CD4-positive, CD25-positive, alpha-beta regulatory T cell (primary cell): ENCODE measurements around the gene GSPT1. TPM values are rescaled to one million over a fixed set of nuclear protein-coding genes. Genes with fewer than 3 reads are reported as not detected.

Experiments used
- ATAC-seq, 2 donors: fragments of 150-1000 bp; cut with Tn5 transposase; one replicate each; pipeline ENCODE4 v1.10.0; 2021; ENCODE audit warnings: low read depth in 2 of 2, moderate number of reproducible peaks in 2 of 2, moderate library complexity in 1 of 2
- DNase-seq, 3 donors: peaks; one replicate each; pipeline versions ENCODE4 v3.0.0 to v3.0.0-alpha.2; 2012 to 2022; ENCODE audit warnings: mixed read lengths in 1 of 3
- H3K27ac ChIP-seq: one replicate; pipeline ENCODE4 v1.7.0; 2013; ENCODE audit warnings: mild to moderate bottlenecking, low read length; ENCODE audit not compliant: insufficient read depth, poor library complexity, severe bottlenecking
- H3K27me3 ChIP-seq: one replicate; pipeline ENCODE4 v1.7.0; 2013; ENCODE audit warnings: low read length; ENCODE audit not compliant: control insufficient read depth, insufficient read depth
- H3K36me3 ChIP-seq: one replicate; pipeline ENCODE4 v1.7.0; 2013; ENCODE audit warnings: mild to moderate bottlenecking, low read length, moderate library complexity; ENCODE audit not compliant: control insufficient read depth, insufficient read depth
- H3K4me1 ChIP-seq: 2 replicates; pipeline ENCODE4 v1.7.0; 2013; ENCODE audit warnings: mild to moderate bottlenecking, low read length; ENCODE audit not compliant: insufficient read depth, control insufficient read depth, poor library complexity, severe bottlenecking
- H3K4me3 ChIP-seq: one replicate; pipeline ENCODE4 v1.7.0; 2013; ENCODE audit warnings: low read depth, mild to moderate bottlenecking, low read length, moderate library complexity
- H3K9me3 ChIP-seq, 2 experiments: 1 replicate in 1 of 2; 2 replicates in 1 of 2; pipeline ENCODE4 v1.7.0; 2013; ENCODE audit warnings: low read length in 2 of 2, mild to moderate bottlenecking in 1 of 2, moderate library complexity in 1 of 2; ENCODE audit not compliant: control insufficient read depth in 2 of 2
- H3K27ac Mint-ChIP-seq, 3 donors: one replicate each; pipeline ENCODE4 v1.8.0; 2020 to 2022; ENCODE audit warnings: mild to moderate bottlenecking in 3 of 3, mixed read lengths in 3 of 3, moderate library complexity in 2 of 3
- H3K27me3 Mint-ChIP-seq: one replicate; pipeline ENCODE4 v1.8.0; 2022; ENCODE audit warnings: mild to moderate bottlenecking, mixed read lengths
- H3K36me3 Mint-ChIP-seq: one replicate; pipeline ENCODE4 v1.8.0; 2020; ENCODE audit warnings: mixed read lengths
- H3K4me1 Mint-ChIP-seq, 4 donors: one replicate each; pipeline ENCODE4 v1.8.0; 2020 to 2022; ENCODE audit warnings: mixed read lengths in 4 of 4, mild to moderate bottlenecking in 1 of 4
- H3K4me3 Mint-ChIP-seq, 4 donors: one replicate each; pipeline ENCODE4 v1.8.0; 2020 to 2022; ENCODE audit warnings: mild to moderate bottlenecking in 4 of 4, mixed read lengths in 4 of 4, moderate library complexity in 3 of 4
- H3K9me3 Mint-ChIP-seq, 7 donors: one replicate each; pipeline ENCODE4 v1.8.0; 2020 to 2022; ENCODE audit warnings: mixed read lengths in 7 of 7, mild to moderate bottlenecking in 3 of 7, moderate library complexity in 2 of 7
- polyA plus RNA-seq, 4 donors: library from polyadenylated mRNA; unstranded; fragments of 300-500 nt; fragmentation: Illumina TruSeq; gene quantifications; one replicate each; pipeline ENCODE4 v1.2.3, GENCODE V29; 2021
- total RNA-seq: library from RNA; stranded (reverse); gene quantifications from one replicate; pipeline ENCODE4 v1.2.3, GENCODE V29; 2022

Gene GSPT1
- total and polyA plus RNA-seq, 5 donors from 2014 or later = 93.2 to 177 (median 103) TPM

- no peaks in the 10 kb centered on the region for H3K27me3 ChIP-seq
- H3K36me3 Mint-ChIP-seq = peaks cover 56% of the 10 kb centered on the region
- no peak overlapping the region for H3K27ac ChIP-seq
- H3K4me1 Mint-ChIP-seq = peaks cover 0 to 27% (median 24%) of the 10 kb centered on the region in 4 donors
- H3K4me1 ChIP-seq = peaks cover 6% of the 10 kb centered on the region
- DNase-seq (no peak), ATAC-seq (no peak)
- H3K4me3 ChIP-seq = no peak overlapping the region
- H3K27me3 Mint-ChIP-seq = no peaks in the 10 kb centered on the region
- no peaks in the 10 kb centered on the region for H3K9me3 Mint-ChIP-seq
- no peak overlapping the region for H3K4me3 Mint-ChIP-seq
- H3K9me3 ChIP-seq = no peaks in the 10 kb centered on the region
- peak overlapping the region in 1 of 3 donors; percentile 3 for H3K27ac Mint-ChIP-seq
- peaks cover 91% of the 10 kb centered on the region for H3K36me3 ChIP-seq
Observed at GRCh38 chr16:11844499-11844898, 71.3 kb downstream of the GSPT1 start.

- H3K9me3 ChIP-seq = no peaks in the 10 kb centered on the region
- ATAC-seq (no peak), DNase-seq (no peak)
- Mint-ChIP-seq H3K4me1 (peaks cover 0 to 21% (median 19%) of the 10 kb centered on the region in 4 donors), H3K9me3 (no peaks in the 10 kb centered on the region), H3K27ac (no peak overlapping the region), H3K36me3 (peaks cover 53% of the 10 kb centered on the region), H3K4me3 (no peak overlapping the region), H3K27me3 (no peaks in the 10 kb centered on the region)
- H3K27ac ChIP-seq = no peak overlapping the region
- H3K36me3 ChIP-seq = peaks cover 93% of the 10 kb centered on the region
- H3K4me1 ChIP-seq = no peaks in the 10 kb centered on the region
- no peak overlapping the region for H3K4me3 ChIP-seq
- no peaks in the 10 kb centered on the region for H3K27me3 ChIP-seq
Observed at GRCh38 chr16:11843861-11844260, 71.9 kb downstream of the GSPT1 start.

GRCh38 chr16:11843206-11843605, 72.5 kb downstream of the GSPT1 start:
- no peaks in the 10 kb centered on the region for H3K9me3 ChIP-seq
- peaks cover 51% of the 10 kb centered on the region for H3K36me3 Mint-ChIP-seq
- DNase-seq = no peak
- H3K4me3 Mint-ChIP-seq = no peak overlapping the region
- no peak overlapping the region for H3K27ac Mint-ChIP-seq
- peaks cover 93% of the 10 kb centered on the region for H3K36me3 ChIP-seq
- no peak for ATAC-seq
- no peaks in the 10 kb centered on the region for H3K4me1 ChIP-seq
- H3K4me3 ChIP-seq = no peak overlapping the region
- no peaks in the 10 kb centered on the region for H3K9me3 Mint-ChIP-seq
- H3K27me3 Mint-ChIP-seq = no peaks in the 10 kb centered on the region
- no peak overlapping the region for H3K27ac ChIP-seq
- H3K27me3 ChIP-seq = no peaks in the 10 kb centered on the region
- peaks cover 0 to 18% (median 14%) of the 10 kb centered on the region in 4 donors for H3K4me1 Mint-ChIP-seq

GRCh38 chr16:11841026-11841425, 74.7 kb downstream of the GSPT1 start:
- H3K9me3 ChIP-seq = no peaks in the 10 kb centered on the region
- Mint-ChIP-seq H3K27ac (no peak overlapping the region), H3K4me3 (no peak overlapping the region), H3K9me3 (no peaks in the 10 kb centered on the region), H3K4me1 (peaks cover 0 to 12% (median 7%) of the 10 kb centered on the region in 4 donors), H3K27me3 (no peaks in the 10 kb centered on the region), H3K36me3 (peaks cover 51% of the 10 kb centered on the region)
- DNase-seq = no peak
- ATAC-seq = no peak
- H3K4me3 ChIP-seq = no peak overlapping the region
- no peak overlapping the region for H3K27ac ChIP-seq
- H3K27me3 ChIP-seq = no peaks in the 10 kb centered on the region
- H3K4me1 ChIP-seq = no peaks in the 10 kb centered on the region
- peaks cover 92% of the 10 kb centered on the region for H3K36me3 ChIP-seq

GRCh38 chr16:11836650-11837244, 79.0 kb downstream of the GSPT1 start:
- Histone ChIP-seq H3K4me1 (no peaks in the 10 kb centered on the region), H3K9me3 (no peaks in the 10 kb centered on the region), H3K4me3 (no peak overlapping the region), H3K27ac (no peak overlapping the region), H3K36me3 (peaks cover 54% of the 10 kb centered on the region), H3K27me3 (no peaks in the 10 kb centered on the region)
- peaks cover 39% of the 10 kb centered on the region for H3K36me3 Mint-ChIP-seq
- H3K27ac Mint-ChIP-seq = peak overlapping the region in 1 of 3 donors; percentile 26
- no peak for ATAC-seq
- no peak for DNase-seq
- no peaks in the 10 kb centered on the region for H3K27me3 Mint-ChIP-seq
- no peaks in the 10 kb centered on the region for H3K9me3 Mint-ChIP-seq
- no peak overlapping the region for H3K4me3 Mint-ChIP-seq
- H3K4me1 Mint-ChIP-seq = peaks cover 0 to 7% (median 3%) of the 10 kb centered on the region in 4 donors

GRCh38 chr16:11835891-11836649, 79.7 kb downstream of the GSPT1 start:
- DNase-seq (no peak), ATAC-seq (no peak)
- Histone ChIP-seq H3K9me3 (no peaks in the 10 kb centered on the region), H3K27me3 (no peaks in the 10 kb centered on the region), H3K4me3 (no peak overlapping the region), H3K4me1 (no peaks in the 10 kb centered on the region), H3K27ac (no peak overlapping the region), H3K36me3 (peaks cover 47% of the 10 kb centered on the region)
- Mint-ChIP-seq H3K27me3 (no peaks in the 10 kb centered on the region), H3K4me3 (no peak overlapping the region), H3K4me1 (peaks cover 0 to 7% (median 3%) of the 10 kb centered on the region in 4 donors), H3K9me3 (no peaks in the 10 kb centered on the region), H3K36me3 (peaks cover 33% of the 10 kb centered on the region), H3K27ac (peak overlapping the region in 1 of 3 donors; percentile 42)

- DNase-seq = no peak
- H3K4me3 Mint-ChIP-seq = no peak overlapping the region
- H3K27ac Mint-ChIP-seq = no peak overlapping the region
- H3K9me3 Mint-ChIP-seq = no peaks in the 10 kb centered on the region
- peaks cover 39% of the 10 kb centered on the region for H3K36me3 ChIP-seq
- no peaks in the 10 kb centered on the region for H3K4me1 ChIP-seq
- ATAC-seq = no peak
- H3K4me1 Mint-ChIP-seq = peaks cover 0 to 7% (median 3%) of the 10 kb centered on the region in 4 donors
- H3K27me3 Mint-ChIP-seq = no peaks in the 10 kb centered on the region
- H3K27me3 ChIP-seq = no peaks in the 10 kb centered on the region
- no peaks in the 10 kb centered on the region for H3K9me3 ChIP-seq
- H3K36me3 Mint-ChIP-seq = peaks cover 29% of the 10 kb centered on the region
- no peak overlapping the region for H3K27ac ChIP-seq
- no peak overlapping the region for H3K4me3 ChIP-seq
Observed at GRCh38 chr16:11835309-11835708, 80.4 kb downstream of the GSPT1 start.
